UCSD-AML1 (cell line): ENCODE data around the gene COBLL1.

Source experiments
- DNase-seq: peaks from one replicate; lab custom pipeline; 2025; ENCODE audit not compliant: unreplicated experiment; lab: John Stamatoyannopoulos, UW

The COBLL1 gene

GRCh38 chr2:164792316-164793170, 49.1 kb downstream of the COBLL1 start:
- DNase-seq: no peak

GRCh38 chr2:164789968-164790367, 51.7 kb downstream of the COBLL1 start:
- no peak for DNase-seq

- DNase-seq: no peak
Measured at GRCh38 chr2:164786787-164787186, 54.8 kb downstream of the COBLL1 start.

- no peak for DNase-seq
Measured at GRCh38 chr2:164785457-164785856, 56.2 kb downstream of the COBLL1 start.

- DNase-seq: no peak
Measured at GRCh38 chr2:164784376-164784775, 57.2 kb downstream of the COBLL1 start.

GRCh38 chr2:164782323-164782722, 59.3 kb downstream of the COBLL1 start:
- DNase-seq: no peak

- DNase-seq: no peak
Measured at GRCh38 chr2:164781394-164781793, 60.2 kb downstream of the COBLL1 start.

- DNase-seq: no peak
Measured at GRCh38 chr2:164780611-164781178, 60.9 kb downstream of the COBLL1 start.

GRCh38 chr2:164779383-164780057, 62.1 kb downstream of the COBLL1 start:
- no peak for DNase-seq

GRCh38 chr2:164778723-164779122, 62.9 kb downstream of the COBLL1 start:
- no peak for DNase-seq

GRCh38 chr2:164777847-164778461, 63.7 kb downstream of the COBLL1 start:
- no peak for DNase-seq

GRCh38 chr2:164773635-164774034, 68.0 kb downstream of the COBLL1 start:
- no peak for DNase-seq

- no peak for DNase-seq
Measured at GRCh38 chr2:164773091-164773490, 68.5 kb downstream of the COBLL1 start.

- DNase-seq: no peak
Measured at GRCh38 chr2:164771897-164772296, 69.7 kb downstream of the COBLL1 start.

- DNase-seq: no peak
Measured at GRCh38 chr2:164770421-164770916, 71.2 kb downstream of the COBLL1 start.

GRCh38 chr2:164766954-164767320, 74.7 kb downstream of the COBLL1 start:
- no peak for DNase-seq

- DNase-seq: no peak
Measured at GRCh38 chr2:164766216-164766953, 75.2 kb downstream of the COBLL1 start.

GRCh38 chr2:164764996-164765395, 76.6 kb downstream of the COBLL1 start:
- DNase-seq: no peak

GRCh38 chr2:164764474-164764873, 77.1 kb downstream of the COBLL1 start:
- no peak for DNase-seq

- DNase-seq: no peak
Measured at GRCh38 chr2:164763431-164763830, 78.2 kb downstream of the COBLL1 start.
